Hepatocyte (in vitro differentiated cells): ENCODE results near the gene FAM181A. TPM values are rescaled to one million over a fixed set of nuclear protein-coding genes. Genes with fewer than 3 reads are reported as not detected.

Source experiments
- DNase-seq: peaks from one replicate; pipeline ENCODE4 v3.0.0-alpha.2; 2016; ENCODE audit warnings: low spot score
- H2AFZ ChIP-seq: fragments of 200-600 bp; sonication (generic); 2 replicates; pipeline ENCODE4 v1.6.0; 2016; ENCODE audit warnings: antibody characterized with exemption, mild to moderate bottlenecking
- H3K27ac ChIP-seq: fragments of 200-600 bp; sonication (generic); 2 replicates; pipeline ENCODE4 v1.5.1; 2016; ENCODE audit warnings: mild to moderate bottlenecking
- H3K27me3 ChIP-seq: fragments of 200-600 bp; sonication (generic); 2 replicates; pipeline ENCODE4 v1.6.1; 2016
- H3K36me3 ChIP-seq: fragments of 200-600 bp; sonication (generic); replicated peaks from 2 replicates; pipeline ENCODE4 v1.5.1; 2016; ENCODE audit warnings: low read depth; ENCODE audit not compliant: insufficient read depth
- H3K4me1 ChIP-seq: fragments of 200-600 bp; sonication (generic); 2 replicates; pipeline ENCODE4 v1.5.1; 2016; ENCODE audit warnings: mild to moderate bottlenecking, moderate library complexity; ENCODE audit not compliant: insufficient read depth
- H3K4me2 ChIP-seq: fragments of 200-600 bp; sonication (generic); 2 replicates; pipeline ENCODE4 v1.6.0; 2016
- H3K4me3 ChIP-seq: fragments of 200-600 bp; sonication (generic); 2 replicates; pipeline ENCODE4 v1.5.1; 2016; ENCODE audit warnings: mild to moderate bottlenecking
- H3K79me2 ChIP-seq: fragments of 200-600 bp; sonication (generic); 2 replicates; pipeline ENCODE4 v1.6.0; 2017; ENCODE audit warnings: mild to moderate bottlenecking
- H3K9me2 ChIP-seq: fragments of 200-600 bp; sonication (generic); replicated peaks from 2 replicates; pipeline ENCODE4 v1.6.0; 2017; ENCODE audit warnings: mild to moderate bottlenecking; ENCODE audit not compliant: insufficient read depth
- H3K9me3 ChIP-seq: fragments of 200-600 bp; sonication (generic); 2 replicates; pipeline ENCODE4 v1.5.1; 2016; ENCODE audit warnings: low read depth, mild to moderate bottlenecking
- H4K20me1 ChIP-seq: fragments of 200-600 bp; sonication (generic); 2 replicates; pipeline ENCODE4 v1.6.0; 2016; ENCODE audit warnings: mild to moderate bottlenecking; ENCODE audit not compliant: insufficient read depth, poor library complexity, severe bottlenecking
- CTCF ChIP-seq: fragments of 200-600 bp; sonication (generic); IDR thresholded peaks from 2 replicates; pipeline ENCODE4 v1.5.1; 2016; ENCODE audit warnings: antibody characterized with exemption, mild to moderate bottlenecking; ENCODE audit not compliant: poor library complexity
- EZH2 ChIP-seq: fragments of 200-600 bp; sonication (generic); IDR thresholded peaks from 2 replicates; pipeline ENCODE4 v1.6.1; 2016; ENCODE audit warnings: antibody characterized with exemption, mild to moderate bottlenecking, borderline replicate concordance
- EZH2phosphoT487 ChIP-seq: fragments of 200-600 bp; sonication (generic); IDR thresholded peaks from one replicate; pipeline ENCODE4 v1.6.1; 2018; ENCODE audit warnings: antibody characterized with exemption, mild to moderate bottlenecking, low read depth, moderate library complexity; ENCODE audit not compliant: unreplicated experiment, severe bottlenecking
- WGBS: methylation state at CpG from one replicate; pipeline ENCODE4 v1.1.6; 2016; ENCODE audit warnings: low lambda C conversion rate; ENCODE audit errors: missing lambda C conversion rate; 5-methylcytosine and 5-hydroxymethylcytosine counted together
- polyA plus RNA-seq: library from polyadenylated mRNA; unstranded; fragments of >200 nt; fragmentation: Nextera tagmentation; extraction: Ambion mirVana; gene quantifications from 2 replicates; pipeline ENCODE4 v1.2.1, GENCODE V29; 2016
- total RNA-seq: library from RNA; depleted of rRNA; stranded (reverse); fragments of >200 nt; gene quantifications from 2 replicates; pipeline ENCODE4 v1.2.3, GENCODE V29; 2014

FAM181A gene
- total and polyA plus RNA-seq, 2 experiments from 2014 or later = not detected

- H4K20me1 ChIP-seq = no peaks in the 10 kb centered on the region
- no peak for TF ChIP-seq CTCF
- TF ChIP-seq EZH2 = no peak
- no peak for TF ChIP-seq EZH2phosphoT487
- no peaks in the 10 kb centered on the region for H3K9me3 ChIP-seq
- H3K4me1 ChIP-seq = peaks cover 3% of the 10 kb centered on the region
- H3K79me2 ChIP-seq = no peaks in the 10 kb centered on the region
- no peak overlapping the region for H3K27ac ChIP-seq
- H3K36me3 ChIP-seq = no peaks in the 10 kb centered on the region
- no peaks in the 10 kb centered on the region for H3K27me3 ChIP-seq
- WGBS = 84% methylated on average over 20 of the region's 20 CpGs
- no peak overlapping the region for H3K4me3 ChIP-seq
- H3K9me2 ChIP-seq = no peaks in the 10 kb centered on the region
- H2AFZ ChIP-seq = no peak overlapping the region
- no peak for DNase-seq
- no peak overlapping the region for H3K4me2 ChIP-seq
Measured at GRCh38 chr14:93950948-93951634, 23.9 kb downstream of the FAM181A start.

GRCh38 chr14:93951635-93952540 is 24.7 kb downstream of the FAM181A start:
- no peaks in the 10 kb centered on the region for H3K36me3 ChIP-seq
- no peak overlapping the region for H3K4me3 ChIP-seq
- no peak overlapping the region for H3K27ac ChIP-seq
- H3K4me1 ChIP-seq = peaks cover 2% of the 10 kb centered on the region
- no peaks in the 10 kb centered on the region for H3K27me3 ChIP-seq
- 78% methylated on average over 7 of the region's 7 CpGs for WGBS
- no peak for DNase-seq
- H3K79me2 ChIP-seq = no peaks in the 10 kb centered on the region
- H2AFZ ChIP-seq = no peak overlapping the region
- no peak for TF ChIP-seq EZH2phosphoT487
- TF ChIP-seq EZH2 = no peak
- no peak for TF ChIP-seq CTCF
- H3K9me2 ChIP-seq = no peaks in the 10 kb centered on the region
- H4K20me1 ChIP-seq = no peaks in the 10 kb centered on the region
- no peak overlapping the region for H3K4me2 ChIP-seq
- H3K9me3 ChIP-seq = no peaks in the 10 kb centered on the region

- no peak overlapping the region for H3K4me2 ChIP-seq
- no peaks in the 10 kb centered on the region for H4K20me1 ChIP-seq
- H3K79me2 ChIP-seq = no peaks in the 10 kb centered on the region
- H3K36me3 ChIP-seq = no peaks in the 10 kb centered on the region
- WGBS = 77% methylated on average over 3 of the region's 3 CpGs
- no peaks in the 10 kb centered on the region for H3K9me3 ChIP-seq
- no peak for TF ChIP-seq EZH2phosphoT487
- TF ChIP-seq EZH2 = no peak
- TF ChIP-seq CTCF = no peak
- no peaks in the 10 kb centered on the region for H3K4me1 ChIP-seq
- no peaks in the 10 kb centered on the region for H3K27me3 ChIP-seq
- no peak overlapping the region for H2AFZ ChIP-seq
- no peak overlapping the region for H3K4me3 ChIP-seq
- H3K9me2 ChIP-seq = no peaks in the 10 kb centered on the region
- DNase-seq = no peak
- no peak overlapping the region for H3K27ac ChIP-seq
Measured at GRCh38 chr14:93952829-93953228, 25.7 kb downstream of the FAM181A start.
